KMS-11 (cell line): ENCODE results near the gene SYPL1.

Experiments used
- H2AFZ ChIP-seq: fragments of 200-600 bp; sonication (generic); 2 replicates; pipeline ENCODE4 v1.6.1; 2016; ENCODE audit warnings: antibody characterized with exemption, mixed run types, low read depth
- H3K27ac ChIP-seq: fragments of 200-600 bp; sonication (generic); 2 replicates; pipeline ENCODE4 v1.6.1; 2016; ENCODE audit warnings: mild to moderate bottlenecking, mixed run types
- H3K27me3 ChIP-seq: fragments of 200-600 bp; sonication (generic); 2 replicates; pipeline ENCODE4 v1.6.1; 2017; ENCODE audit warnings: mild to moderate bottlenecking, low read depth, mixed run types, moderate library complexity; ENCODE audit not compliant: insufficient read depth
- H3K36me3 ChIP-seq: fragments of 200-600 bp; sonication (generic); 2 replicates; pipeline ENCODE4 v1.6.1; 2017; ENCODE audit warnings: mild to moderate bottlenecking, mixed run types; ENCODE audit not compliant: insufficient read depth
- H3K4me1 ChIP-seq: fragments of 200-600 bp; sonication (generic); 2 replicates; pipeline ENCODE4 v1.6.1; 2016; ENCODE audit warnings: mild to moderate bottlenecking, low read depth, mixed run types; ENCODE audit not compliant: poor library complexity, severe bottlenecking
- H3K4me2 ChIP-seq: fragments of 200-600 bp; sonication (generic); 2 replicates; pipeline ENCODE4 v1.7.0; 2016; ENCODE audit warnings: mild to moderate bottlenecking, mixed run types
- H3K4me3 ChIP-seq: fragments of 200-600 bp; sonication (generic); IDR thresholded peaks from 2 replicates; pipeline ENCODE4 v1.6.1; 2017; ENCODE audit warnings: low read depth, low read length, mixed read lengths; ENCODE audit not compliant: insufficient read depth
- H3K79me2 ChIP-seq: fragments of 200-600 bp; sonication (generic); 2 replicates; pipeline ENCODE4 v1.6.1; 2016; ENCODE audit warnings: low read depth, mixed run types; ENCODE audit not compliant: insufficient read depth
- H3K9ac ChIP-seq: fragments of 200-600 bp; sonication (generic); 2 replicates; pipeline ENCODE4 v1.6.1; 2016; ENCODE audit warnings: mild to moderate bottlenecking, mixed run types
- H4K20me1 ChIP-seq: fragments of 200-600 bp; sonication (generic); 2 replicates; pipeline ENCODE4 v1.6.1; 2016; ENCODE audit warnings: mild to moderate bottlenecking, mixed run types; ENCODE audit not compliant: insufficient read depth
- TF ChIP-seq, protein P1 (sequence below): fragments of 200-600 bp; sonication (generic); conservative IDR thresholded peaks from 2 replicates; pipeline ENCODE4 v1.6.1; 2017; ENCODE audit warnings: low read depth, mild to moderate bottlenecking, antibody characterized with exemption, low read length, moderate library complexity, mixed read lengths

Gene SYPL1

DNA sequence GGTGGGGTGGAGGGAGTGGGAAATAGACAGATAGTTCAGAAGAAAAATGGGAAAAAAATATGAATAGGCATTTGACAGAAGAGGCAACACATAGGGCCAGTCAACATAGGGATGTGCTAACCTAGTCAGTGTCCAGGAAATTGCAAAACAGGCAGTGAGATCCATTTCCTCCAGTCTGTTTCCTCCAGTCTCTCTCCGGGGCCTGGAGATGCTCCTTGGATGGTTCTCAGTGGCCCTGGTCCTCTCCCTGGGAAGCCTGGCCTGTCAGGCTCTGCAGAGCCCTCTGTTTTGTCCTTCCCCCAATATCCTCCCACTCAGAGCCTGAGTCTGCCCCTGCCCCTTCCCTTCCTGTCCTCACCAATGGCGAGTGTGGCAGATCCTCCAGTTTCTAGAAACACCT lies 52.6 kb downstream of the SYPL1 start:
- Histone ChIP-seq H3K9ac (no peak overlapping the region), H2AFZ (no peak overlapping the region), H4K20me1 (no peaks in the 10 kb centered on the region), H3K4me2 (no peak overlapping the region), H3K36me3 (no peaks in the 10 kb centered on the region), H3K79me2 (no peaks in the 10 kb centered on the region), H3K4me3 (no peak overlapping the region), H3K27me3 (no peaks in the 10 kb centered on the region), H3K4me1 (no peaks in the 10 kb centered on the region), H3K27ac (no peak overlapping the region)
- TF ChIP-seq, protein P1, sequence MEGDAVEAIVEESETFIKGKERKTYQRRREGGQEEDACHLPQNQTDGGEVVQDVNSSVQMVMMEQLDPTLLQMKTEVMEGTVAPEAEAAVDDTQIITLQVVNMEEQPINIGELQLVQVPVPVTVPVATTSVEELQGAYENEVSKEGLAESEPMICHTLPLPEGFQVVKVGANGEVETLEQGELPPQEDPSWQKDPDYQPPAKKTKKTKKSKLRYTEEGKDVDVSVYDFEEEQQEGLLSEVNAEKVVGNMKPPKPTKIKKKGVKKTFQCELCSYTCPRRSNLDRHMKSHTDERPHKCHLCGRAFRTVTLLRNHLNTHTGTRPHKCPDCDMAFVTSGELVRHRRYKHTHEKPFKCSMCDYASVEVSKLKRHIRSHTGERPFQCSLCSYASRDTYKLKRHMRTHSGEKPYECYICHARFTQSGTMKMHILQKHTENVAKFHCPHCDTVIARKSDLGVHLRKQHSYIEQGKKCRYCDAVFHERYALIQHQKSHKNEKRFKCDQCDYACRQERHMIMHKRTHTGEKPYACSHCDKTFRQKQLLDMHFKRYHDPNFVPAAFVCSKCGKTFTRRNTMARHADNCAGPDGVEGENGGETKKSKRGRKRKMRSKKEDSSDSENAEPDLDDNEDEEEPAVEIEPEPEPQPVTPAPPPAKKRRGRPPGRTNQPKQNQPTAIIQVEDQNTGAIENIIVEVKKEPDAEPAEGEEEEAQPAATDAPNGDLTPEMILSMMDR: no peak

DNA sequence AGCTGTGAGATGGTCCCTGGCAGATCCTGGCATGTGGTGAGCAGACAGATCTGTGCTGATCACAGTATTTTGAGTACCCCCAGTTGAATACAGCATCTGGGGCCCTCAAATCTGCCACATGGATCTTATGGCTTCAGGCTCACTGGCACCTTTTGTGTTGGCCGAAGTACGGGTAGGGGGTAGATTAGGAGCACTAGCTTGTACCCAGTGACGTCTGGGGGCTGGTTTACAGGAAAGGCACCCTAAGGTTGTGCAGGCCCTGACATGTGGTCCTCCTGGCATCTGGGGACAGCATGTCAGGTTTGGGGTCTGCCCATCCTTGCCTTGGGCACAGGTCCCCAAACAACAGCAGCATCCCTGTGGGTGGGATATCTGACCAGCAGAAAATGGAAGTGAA lies 53.2 kb downstream of the SYPL1 start:
- H3K9ac ChIP-seq: no peak overlapping the region
- H2AFZ ChIP-seq: no peak overlapping the region
- TF ChIP-seq, protein P1: no peak
- no peaks in the 10 kb centered on the region for H3K36me3 ChIP-seq
- no peaks in the 10 kb centered on the region for H3K4me1 ChIP-seq
- no peak overlapping the region for H3K4me3 ChIP-seq
- H3K4me2 ChIP-seq: no peak overlapping the region
- H3K79me2 ChIP-seq: no peaks in the 10 kb centered on the region
- no peaks in the 10 kb centered on the region for H4K20me1 ChIP-seq
- H3K27me3 ChIP-seq: no peaks in the 10 kb centered on the region
- H3K27ac ChIP-seq: no peak overlapping the region

DNA sequence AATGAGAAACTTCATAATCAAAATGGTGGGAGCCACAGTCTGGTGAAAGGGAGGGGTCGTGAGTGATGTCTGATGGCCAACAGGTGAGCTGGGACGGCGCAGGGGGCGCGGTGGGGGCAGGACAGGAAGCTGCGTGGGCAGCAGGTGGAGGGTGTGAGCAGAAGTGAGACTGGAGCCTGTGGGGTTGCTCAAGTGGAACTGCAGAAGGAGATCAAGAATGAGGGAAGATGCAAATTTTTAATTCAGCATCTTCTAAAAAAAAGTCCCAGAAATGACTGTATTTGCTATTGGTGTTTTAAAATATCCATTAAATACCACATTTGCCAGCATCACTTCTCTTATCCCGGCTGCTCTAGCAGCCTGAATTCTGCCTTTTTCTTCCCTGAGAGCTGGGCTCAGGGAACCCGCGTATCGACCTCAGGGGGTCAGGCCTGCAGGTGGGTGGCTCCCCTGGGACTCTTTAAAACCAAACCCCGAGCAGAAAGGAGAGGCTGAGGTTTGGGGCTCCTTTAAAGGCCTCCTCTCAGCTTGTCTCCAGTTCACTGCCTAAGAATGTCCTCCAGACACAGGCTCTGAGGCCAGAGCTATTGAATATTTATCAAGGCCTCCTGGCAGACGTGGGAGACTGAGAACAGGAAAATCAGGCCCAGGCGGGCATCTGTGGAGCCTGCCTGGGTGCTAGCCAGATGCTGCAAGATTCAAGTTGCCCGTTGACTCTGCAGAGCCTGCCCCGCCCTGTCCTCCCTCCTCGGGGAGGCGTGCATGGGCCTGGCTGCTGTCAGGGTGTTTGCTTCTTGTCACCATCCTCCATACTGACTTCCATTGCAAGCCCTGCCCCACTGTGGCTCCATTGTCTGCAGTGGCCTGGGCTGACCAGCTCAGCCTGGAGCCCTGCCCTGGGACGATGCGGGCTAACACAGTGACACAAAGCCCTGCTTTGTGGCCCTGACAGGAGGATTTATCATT lies 53.9 kb downstream of the SYPL1 start:
- H3K27ac ChIP-seq: no peak overlapping the region
- H4K20me1 ChIP-seq: no peaks in the 10 kb centered on the region
- no peak overlapping the region for H3K4me2 ChIP-seq
- H3K36me3 ChIP-seq: no peaks in the 10 kb centered on the region
- no peak overlapping the region for H3K4me3 ChIP-seq
- no peak overlapping the region for H2AFZ ChIP-seq
- H3K9ac ChIP-seq: no peak overlapping the region
- no peaks in the 10 kb centered on the region for H3K4me1 ChIP-seq
- H3K27me3 ChIP-seq: no peaks in the 10 kb centered on the region
- no peaks in the 10 kb centered on the region for H3K79me2 ChIP-seq
- TF ChIP-seq, protein P1: no peak

DNA sequence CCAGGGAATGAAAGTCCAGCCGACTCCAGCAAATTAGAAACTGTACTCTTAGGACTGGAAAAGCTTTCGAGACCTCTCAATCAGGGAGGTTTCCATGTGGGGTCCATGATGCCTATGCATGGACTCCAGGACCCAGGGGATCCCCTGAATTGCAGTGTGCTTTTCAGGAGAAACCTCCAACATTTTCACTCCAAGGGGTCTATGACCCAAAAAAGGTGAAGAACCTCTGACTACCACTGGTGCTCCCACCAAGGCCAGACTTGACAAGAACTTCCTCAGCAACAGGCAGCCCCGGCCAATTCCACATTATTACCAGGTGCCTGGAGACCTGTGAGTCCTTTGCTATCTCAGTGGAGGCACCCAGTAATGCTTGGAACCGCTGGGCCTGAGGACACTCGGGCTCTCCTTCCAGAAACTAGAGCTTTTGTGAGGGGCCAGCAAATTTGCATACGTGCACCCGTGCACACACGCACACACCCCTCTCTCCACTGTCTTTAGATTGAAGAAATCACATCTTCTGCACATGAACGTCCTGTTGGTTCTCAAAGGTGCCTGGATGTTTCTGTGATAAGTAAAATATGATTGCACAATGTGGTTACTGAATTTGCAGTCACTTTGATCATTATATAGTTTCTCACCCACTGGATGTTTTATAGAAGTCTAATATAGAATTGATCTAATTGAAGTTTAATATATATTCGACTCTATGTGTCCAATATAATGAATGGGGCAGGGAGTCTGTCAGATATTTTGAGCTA lies 54.7 kb downstream of the SYPL1 start:
- Histone ChIP-seq H2AFZ (peak overlapping the region; percentile 13; the same call in 1 of the 2 replicates), H3K27me3 (no peaks in the 10 kb centered on the region), H3K9ac (no peak overlapping the region), H3K4me3 (no peak overlapping the region), H3K27ac (no peak overlapping the region), H3K4me1 (no peaks in the 10 kb centered on the region), H3K4me2 (no peak overlapping the region), H3K79me2 (no peaks in the 10 kb centered on the region), H3K36me3 (no peaks in the 10 kb centered on the region), H4K20me1 (no peaks in the 10 kb centered on the region)
- TF ChIP-seq, protein P1: peak; percentile 44
